ENCODE results near the gene TRIB2.

DNA sequence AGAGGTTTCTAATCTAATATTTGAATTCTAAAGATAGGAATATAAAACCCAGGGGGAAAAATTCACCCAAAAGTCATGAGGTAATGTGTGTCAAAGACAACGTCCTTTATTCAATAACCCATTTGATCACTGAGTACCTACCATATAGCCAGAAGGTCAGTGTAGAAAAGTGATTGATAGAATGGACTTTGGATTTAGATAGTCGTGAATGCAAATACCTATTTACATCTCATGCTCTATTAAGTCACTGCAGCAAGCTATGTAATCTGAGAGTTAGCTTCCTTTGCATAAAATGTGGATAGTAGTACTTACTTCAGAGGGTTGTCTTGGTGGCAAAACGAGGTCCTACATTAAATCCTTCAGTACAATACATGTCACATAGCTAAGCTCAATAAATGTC is 27.8 kb upstream of the TRIB2 start:
- TF ChIP-seq, protein P1, sequence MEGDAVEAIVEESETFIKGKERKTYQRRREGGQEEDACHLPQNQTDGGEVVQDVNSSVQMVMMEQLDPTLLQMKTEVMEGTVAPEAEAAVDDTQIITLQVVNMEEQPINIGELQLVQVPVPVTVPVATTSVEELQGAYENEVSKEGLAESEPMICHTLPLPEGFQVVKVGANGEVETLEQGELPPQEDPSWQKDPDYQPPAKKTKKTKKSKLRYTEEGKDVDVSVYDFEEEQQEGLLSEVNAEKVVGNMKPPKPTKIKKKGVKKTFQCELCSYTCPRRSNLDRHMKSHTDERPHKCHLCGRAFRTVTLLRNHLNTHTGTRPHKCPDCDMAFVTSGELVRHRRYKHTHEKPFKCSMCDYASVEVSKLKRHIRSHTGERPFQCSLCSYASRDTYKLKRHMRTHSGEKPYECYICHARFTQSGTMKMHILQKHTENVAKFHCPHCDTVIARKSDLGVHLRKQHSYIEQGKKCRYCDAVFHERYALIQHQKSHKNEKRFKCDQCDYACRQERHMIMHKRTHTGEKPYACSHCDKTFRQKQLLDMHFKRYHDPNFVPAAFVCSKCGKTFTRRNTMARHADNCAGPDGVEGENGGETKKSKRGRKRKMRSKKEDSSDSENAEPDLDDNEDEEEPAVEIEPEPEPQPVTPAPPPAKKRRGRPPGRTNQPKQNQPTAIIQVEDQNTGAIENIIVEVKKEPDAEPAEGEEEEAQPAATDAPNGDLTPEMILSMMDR (IDR thresholded peaks at IDR 0.05; ENCODE audit: poor library complexity): no peak
- no peak for TF ChIP-seq EZH2 (IDR thresholded peaks at IDR 0.05; ENCODE audit: borderline replicate concordance)

Measured in hepatocyte (in vitro differentiated cells).